Esophagus squamous epithelium (tissue), 4 donors: Measurements from ENCODE around the gene IP6K1.

Experiments used
- POLR2A ChIP-seq, 4 donors: fragments of 450-650 bp; IDR thresholded peaks; one replicate each; pipeline ENCODE4 v1.6.1; 2017; ENCODE audit warnings: antibody characterized with exemption in 4 of 4, mild to moderate bottlenecking in 4 of 4, moderate library complexity in 3 of 4
- TF ChIP-seq, protein P1 (sequence below), 6 experiments: fragments of 450-650 bp in 4 of 6; fragments of 200-600 bp in 2 of 6; sonication (generic) in 2 of 6; IDR thresholded peaks; one replicate each; pipeline ENCODE4 v1.5.1; 2016 to 2019; ENCODE audit warnings: antibody characterized with exemption in 6 of 6, mild to moderate bottlenecking in 4 of 6, moderate library complexity in 4 of 6

DNA sequence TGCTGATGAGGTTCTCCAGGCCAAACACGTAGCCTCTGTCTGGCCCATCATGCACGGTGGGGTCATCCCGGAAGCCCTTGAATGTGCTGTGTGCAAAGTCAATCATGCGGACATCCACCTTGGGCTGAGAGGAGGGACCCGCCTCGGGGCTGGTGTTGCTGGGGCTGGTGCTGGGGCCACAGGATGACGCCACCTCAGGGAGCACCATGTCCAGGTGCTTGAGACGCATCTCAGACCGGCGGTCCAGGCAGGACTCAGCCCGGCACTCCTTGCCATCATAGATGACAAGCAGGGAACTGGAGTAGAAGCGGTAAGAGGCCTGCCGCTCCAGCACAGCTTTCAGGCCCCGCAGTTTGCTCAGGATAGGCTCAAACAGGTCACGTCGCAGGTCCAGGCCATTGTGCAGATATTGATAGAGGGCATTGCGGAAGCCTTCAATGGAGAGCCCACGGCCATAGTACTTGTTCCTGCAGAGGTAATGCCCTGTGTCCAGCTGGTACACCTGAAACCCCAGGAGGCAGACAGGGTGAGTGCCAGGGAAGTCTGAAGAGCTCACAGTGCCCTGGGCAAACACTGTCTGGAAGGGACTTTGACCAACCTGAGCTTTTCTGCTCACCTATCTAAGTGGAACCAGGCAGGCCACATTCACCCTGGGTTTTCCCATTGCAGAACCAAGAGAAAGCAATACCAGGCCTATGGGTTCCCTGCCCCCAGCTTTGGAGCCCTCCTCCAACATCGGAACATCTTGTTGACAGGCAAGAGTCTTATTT is 59.0 kb downstream of the IP6K1 start:
- TF ChIP-seq POLR2A (IDR thresholded peaks at IDR 0.05): no peak
- TF ChIP-seq, protein P1, sequence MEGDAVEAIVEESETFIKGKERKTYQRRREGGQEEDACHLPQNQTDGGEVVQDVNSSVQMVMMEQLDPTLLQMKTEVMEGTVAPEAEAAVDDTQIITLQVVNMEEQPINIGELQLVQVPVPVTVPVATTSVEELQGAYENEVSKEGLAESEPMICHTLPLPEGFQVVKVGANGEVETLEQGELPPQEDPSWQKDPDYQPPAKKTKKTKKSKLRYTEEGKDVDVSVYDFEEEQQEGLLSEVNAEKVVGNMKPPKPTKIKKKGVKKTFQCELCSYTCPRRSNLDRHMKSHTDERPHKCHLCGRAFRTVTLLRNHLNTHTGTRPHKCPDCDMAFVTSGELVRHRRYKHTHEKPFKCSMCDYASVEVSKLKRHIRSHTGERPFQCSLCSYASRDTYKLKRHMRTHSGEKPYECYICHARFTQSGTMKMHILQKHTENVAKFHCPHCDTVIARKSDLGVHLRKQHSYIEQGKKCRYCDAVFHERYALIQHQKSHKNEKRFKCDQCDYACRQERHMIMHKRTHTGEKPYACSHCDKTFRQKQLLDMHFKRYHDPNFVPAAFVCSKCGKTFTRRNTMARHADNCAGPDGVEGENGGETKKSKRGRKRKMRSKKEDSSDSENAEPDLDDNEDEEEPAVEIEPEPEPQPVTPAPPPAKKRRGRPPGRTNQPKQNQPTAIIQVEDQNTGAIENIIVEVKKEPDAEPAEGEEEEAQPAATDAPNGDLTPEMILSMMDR (IDR thresholded peaks at IDR 0.05): no peak
